Right lung (tissue), 5 donors: ENCODE data around the gene LCN6. TPM values are rescaled to one million over a fixed set of nuclear protein-coding genes. Genes with fewer than 3 reads are reported as not detected.
"Not testable (repeated sequence)": the region's sequence is repeated elsewhere in the genome, so short reads cannot be mapped to it uniquely, and the experiment has no call there.

Source experiments
- DNase-seq, 2 donors: peaks; one replicate each; pipeline ENCODE4 v3.0.0-alpha.2; 2013
- polyA plus RNA-seq, 5 donors: library from polyadenylated mRNA; unstranded; fragments of 120-200 nt; gene quantifications; one replicate each; pipeline versions ENCODE4 v1.2.1 to v1.2.3, GENCODE V29; 2013; ENCODE audit warnings: inconsistent platforms in 1 of 5, low replicate concordance in 1 of 5; ENCODE audit not compliant: insufficient read length in 5 of 5, insufficient read depth in 1 of 5

The LCN6 gene
- polyA plus RNA-seq, 5 donors = not detected

GRCh38 chr9:136760424-136760823, 12.1 kb upstream of the LCN6 start:
- no peak for DNase-seq

- DNase-seq = no peak
These were observed 11.4 kb upstream of the LCN6 start for GRCh38 chr9:136759436-136760325.

GRCh38 chr9:136759001-136759400, 10.7 kb upstream of the LCN6 start:
- DNase-seq = no peak

GRCh38 chr9:136757751-136758140, 9.4 kb upstream of the LCN6 start:
- DNase-seq = no peak

- DNase-seq = no peak
These were observed 9.0 kb upstream of the LCN6 start for GRCh38 chr9:136757328-136757727.

- DNase-seq = no peak
These were observed 8.5 kb upstream of the LCN6 start for GRCh38 chr9:136756836-136757235.

- no peak for DNase-seq
These were observed 7.8 kb upstream of the LCN6 start for GRCh38 chr9:136756134-136756438.

GRCh38 chr9:136755302-136756133, 7.2 kb upstream of the LCN6 start:
- not testable (repeated sequence) for DNase-seq

GRCh38 chr9:136754626-136755301, 6.4 kb upstream of the LCN6 start:
- DNase-seq = no peak

- DNase-seq = no peak
These were observed 5.8 kb upstream of the LCN6 start for GRCh38 chr9:136754059-136754572.

GRCh38 chr9:136753371-136754058, 5.2 kb upstream of the LCN6 start:
- no peak for DNase-seq

- DNase-seq = no peak
These were observed 3.5 kb upstream of the LCN6 start for GRCh38 chr9:136751814-136752213.

GRCh38 chr9:136751244-136751643, 2.9 kb upstream of the LCN6 start:
- no peak for DNase-seq

GRCh38 chr9:136750526-136750925, 2.2 kb upstream of the LCN6 start:
- no peak for DNase-seq

- DNase-seq = no peak
These were observed 614 bp upstream of the LCN6 start for GRCh38 chr9:136748666-136749611.

GRCh38 chr9:136747161-136748060, 914 bp downstream of the LCN6 start:
- no peak for DNase-seq

GRCh38 chr9:136746621-136747020, 1.7 kb downstream of the LCN6 start:
- DNase-seq = no peak

- no peak for DNase-seq
These were observed 2.2 kb downstream of the LCN6 start for GRCh38 chr9:136746155-136746490.

- no peak for DNase-seq
These were observed 2.8 kb downstream of the LCN6 start for GRCh38 chr9:136745389-136746154.
